ENCODE data around the gene FLII. TPM values are rescaled to one million over a fixed set of nuclear protein-coding genes. Genes with fewer than 3 reads are reported as not detected.
"Not testable (repeated sequence)": the region's sequence is repeated elsewhere in the genome, so short reads cannot be mapped to it uniquely, and the experiment has no call there.

The FLII gene
- total RNA-seq, 1 experiment from 2014 or later, result 564 TPM

DNA sequence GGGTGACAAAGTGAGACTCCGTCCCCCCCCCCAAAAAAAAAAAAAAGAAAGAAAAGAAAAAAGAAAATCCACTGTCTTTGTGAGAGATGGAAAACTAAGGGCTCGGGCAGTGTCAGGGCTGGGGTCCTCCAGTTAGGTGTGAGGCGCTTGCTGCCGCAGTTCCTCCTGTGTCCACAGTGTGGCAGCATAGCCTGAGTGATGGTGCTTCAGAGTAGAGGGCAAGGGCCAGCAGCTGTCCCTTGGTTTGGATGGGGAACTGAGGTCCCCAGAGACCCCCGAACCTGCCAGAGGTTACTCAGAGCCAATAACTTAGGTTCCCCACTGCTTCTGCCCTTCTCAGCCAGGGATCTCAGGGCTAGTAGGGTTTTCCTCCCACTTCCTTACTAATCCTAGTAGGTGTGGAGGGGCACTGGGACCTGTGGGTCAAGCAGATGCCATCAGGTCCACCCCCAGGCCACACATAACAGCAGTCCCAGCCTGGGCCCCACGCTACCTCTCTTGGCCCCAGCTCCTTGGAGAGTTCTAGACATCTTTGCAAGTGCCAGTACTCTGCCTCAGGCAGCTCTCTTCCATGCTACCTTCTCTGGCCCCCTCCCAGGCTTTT lies 41.0 kb downstream of the FLII start:
- POLR2A ChIA-PET, result interaction anchor here (1.1 to 1.5 kb wide), 2 partner anchors 43 to 97 kb away, joined by 5 to 6 read pairs; partner anchors contain the start of genes MIEF2 and TOP3A
- TF ChIP-seq CTCF (IDR thresholded peaks at IDR 0.05; ENCODE audit: unreplicated experiment), result peak; percentile 88
- Mint-ChIP-seq H3K4me3 (ENCODE audit: unreplicated experiment) (no peak overlapping the region), H3K27ac (ENCODE audit: low read depth, unreplicated experiment) (no peak overlapping the region), H3K27me3 (ENCODE audit: insufficient read depth, unreplicated experiment) (no peaks in the 10 kb centered on the region), H3K4me1 (ENCODE audit: insufficient read depth, unreplicated experiment) (peaks cover 4% of the 10 kb centered on the region), H3K9me3 (ENCODE audit: unreplicated experiment) (no peaks in the 10 kb centered on the region), H3K36me3 (ENCODE audit: insufficient read depth, unreplicated experiment) (no peaks in the 10 kb centered on the region)
- peak; percentile 72 for DNase-seq (ENCODE audit: unreplicated experiment)
- intact Hi-C loops (cut with micrococcal nuclease), result loop anchor here (2.0 to 10.0 kb wide), 3 partner anchors 31 to 105 kb away; no protein-coding TSS in a partner anchor
- BruUV-seq (replicated peaks), result no TSS peak
- CTCF ChIA-PET, result interaction anchor here (0.6 to 3.4 kb wide), 15 partner anchors 11 to 1004 kb away, joined by 3 to 17 read pairs (median 4); no protein-coding TSS in a partner anchor

GRCh38 chr17:18216906-18217305 lies 41.6 kb downstream of the FLII start:
- H3K4me3 Mint-ChIP-seq (ENCODE audit: unreplicated experiment); DNase-seq (ENCODE audit: unreplicated experiment); H3K27me3 Mint-ChIP-seq (ENCODE audit: insufficient read depth, unreplicated experiment); H3K27ac Mint-ChIP-seq (ENCODE audit: low read depth, unreplicated experiment); BruUV-seq (replicated peaks); H3K9me3 Mint-ChIP-seq (ENCODE audit: unreplicated experiment); H3K36me3 Mint-ChIP-seq (ENCODE audit: insufficient read depth, unreplicated experiment); H3K4me1 Mint-ChIP-seq (ENCODE audit: insufficient read depth, unreplicated experiment): not testable (repeated sequence)
- ChIA-PET CTCF (interaction anchor here (0.6 to 3.4 kb wide), 13 partner anchors 11 to 196 kb away, joined by 3 to 17 read pairs (median 4); no protein-coding TSS in a partner anchor), POLR2A (interaction anchor here (1.1 to 1.5 kb wide), 2 partner anchors 44 to 98 kb away, joined by 5 to 6 read pairs; partner anchors contain the start of genes MIEF2 and TOP3A)
- intact Hi-C loops (cut with micrococcal nuclease), result loop anchor here (2.0 to 10.0 kb wide), 3 partner anchors 32 to 105 kb away; no protein-coding TSS in a partner anchor

DNA sequence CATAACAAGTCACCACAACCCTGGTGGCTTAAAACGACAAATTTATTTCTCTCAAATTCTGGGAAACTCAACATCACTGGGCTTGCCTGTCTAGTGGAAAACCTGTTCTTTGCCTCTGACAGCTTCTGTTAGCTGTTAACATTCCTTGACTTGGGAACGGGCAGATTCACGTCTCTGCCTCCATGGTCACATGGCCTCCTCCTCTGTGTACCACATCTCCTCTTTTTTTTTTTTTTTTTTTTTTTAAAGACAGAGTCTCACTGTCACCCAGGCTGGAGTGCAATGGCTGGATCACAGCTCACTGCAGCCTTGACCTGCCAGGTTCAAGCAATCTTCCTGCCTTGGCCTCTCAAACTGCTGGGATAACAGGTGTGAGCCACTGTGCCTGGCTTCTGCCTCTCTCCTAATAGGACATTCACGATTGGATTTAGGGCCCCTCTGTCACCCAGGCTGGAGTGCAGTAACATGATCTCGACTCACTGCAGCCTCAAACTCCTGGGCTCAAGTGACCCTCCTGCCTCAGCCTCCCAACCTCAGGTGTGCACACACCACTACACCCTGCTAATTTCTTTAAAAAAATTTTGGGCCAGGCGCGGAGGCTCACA lies 44.8 kb downstream of the FLII start:
- no peaks in the 10 kb centered on the region for H3K4me1 Mint-ChIP-seq (ENCODE audit: insufficient read depth, unreplicated experiment)
- BruUV-seq (replicated peaks), result no TSS peak
- no peaks in the 10 kb centered on the region for H3K9me3 Mint-ChIP-seq (ENCODE audit: unreplicated experiment)
- CTCF ChIA-PET, result interaction anchor here (0.6 kb wide), 2 partner anchors 100 to 1063 kb away, joined by 3 read pairs; no protein-coding TSS in a partner anchor
- no peak overlapping the region for H3K27ac Mint-ChIP-seq (ENCODE audit: low read depth, unreplicated experiment)
- POLR2A ChIA-PET, result no interaction called here
- intact Hi-C loops (cut with micrococcal nuclease), result loop anchor here (10.0 kb wide), 1 partner anchor 69 kb away; no protein-coding TSS in a partner anchor
- TF ChIP-seq CTCF (IDR thresholded peaks at IDR 0.05; ENCODE audit: unreplicated experiment), result no peak
- no peaks in the 10 kb centered on the region for H3K27me3 Mint-ChIP-seq (ENCODE audit: insufficient read depth, unreplicated experiment)
- peaks cover 27% of the 10 kb centered on the region for H3K36me3 Mint-ChIP-seq (ENCODE audit: insufficient read depth, unreplicated experiment)
- no peak overlapping the region for H3K4me3 Mint-ChIP-seq (ENCODE audit: unreplicated experiment)
- DNase-seq (ENCODE audit: unreplicated experiment), result no peak

DNA sequence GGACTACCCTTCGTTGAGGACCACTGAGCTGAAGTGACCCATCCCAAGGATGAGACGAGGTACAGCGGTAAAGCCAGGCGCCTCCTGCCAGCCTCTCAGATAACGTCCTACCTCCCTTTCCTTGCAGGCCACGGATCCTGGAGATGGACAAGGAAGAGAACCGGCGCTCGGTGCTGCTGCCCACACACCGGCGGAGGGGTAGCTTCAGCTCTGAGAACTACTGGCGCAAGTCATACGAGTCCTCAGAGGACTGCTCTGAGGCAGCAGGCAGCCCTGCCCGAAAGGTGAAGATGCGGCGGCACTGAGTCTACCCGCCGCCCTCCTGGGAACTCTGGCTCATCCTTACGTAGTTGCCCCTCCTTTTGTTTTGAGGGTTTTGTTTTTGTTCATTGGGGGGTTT lies 50.4 kb downstream of the FLII start:
- H3K4me1 Mint-ChIP-seq (ENCODE audit: insufficient read depth, unreplicated experiment), result no peaks in the 10 kb centered on the region
- peaks cover 57% of the 10 kb centered on the region for H3K36me3 Mint-ChIP-seq (ENCODE audit: insufficient read depth, unreplicated experiment)
- CTCF ChIA-PET, result no interaction called here
- no peaks in the 10 kb centered on the region for H3K27me3 Mint-ChIP-seq (ENCODE audit: insufficient read depth, unreplicated experiment)
- no peaks in the 10 kb centered on the region for H3K9me3 Mint-ChIP-seq (ENCODE audit: unreplicated experiment)
- DNase-seq (ENCODE audit: unreplicated experiment), result no peak
- BruUV-seq (replicated peaks), result no TSS peak
- TF ChIP-seq CTCF (IDR thresholded peaks at IDR 0.05; ENCODE audit: unreplicated experiment), result no peak
- H3K4me3 Mint-ChIP-seq (ENCODE audit: unreplicated experiment), result no peak overlapping the region
- intact Hi-C loops (cut with micrococcal nuclease), result no loop called here
- POLR2A ChIA-PET, result interaction anchor here (0.7 kb wide), 1 partner anchor 910 kb away, joined by 4 read pairs; no protein-coding TSS in a partner anchor
- H3K27ac Mint-ChIP-seq (ENCODE audit: low read depth, unreplicated experiment), result no peak overlapping the region
